NCI-H2029 treated with DMSO at 0.1 percent for 48 hours (cell line): Measurements from ENCODE around the gene GUCA2B.

Experiments
- DNase-seq: peaks from one replicate; lab custom pipeline; 2025; lab: John Stamatoyannopoulos, UW

Gene GUCA2B

GRCh38 chr1:42184616-42185015 lies 31.4 kb downstream of the GUCA2B start:
- DNase-seq = no peak

DNA sequence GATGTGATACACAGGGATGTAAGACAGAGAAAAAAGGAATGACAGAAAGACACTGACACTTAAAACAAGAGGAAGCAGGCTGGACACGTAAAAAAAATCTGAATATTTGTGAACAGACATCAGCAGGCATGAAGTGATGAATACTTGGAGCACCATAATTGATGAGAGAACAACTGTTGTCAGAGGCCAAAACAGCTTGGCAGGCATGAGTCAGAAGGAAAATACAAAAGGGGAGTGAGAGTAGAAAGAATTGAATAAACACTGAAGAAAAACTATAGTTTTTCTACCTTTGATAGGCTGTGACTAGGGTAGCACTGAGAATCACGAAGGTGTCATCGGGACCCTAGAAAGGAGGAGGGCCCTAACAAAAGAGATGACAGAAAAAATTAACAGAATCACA lies 32.9 kb downstream of the GUCA2B start:
- DNase-seq = no peak

DNA sequence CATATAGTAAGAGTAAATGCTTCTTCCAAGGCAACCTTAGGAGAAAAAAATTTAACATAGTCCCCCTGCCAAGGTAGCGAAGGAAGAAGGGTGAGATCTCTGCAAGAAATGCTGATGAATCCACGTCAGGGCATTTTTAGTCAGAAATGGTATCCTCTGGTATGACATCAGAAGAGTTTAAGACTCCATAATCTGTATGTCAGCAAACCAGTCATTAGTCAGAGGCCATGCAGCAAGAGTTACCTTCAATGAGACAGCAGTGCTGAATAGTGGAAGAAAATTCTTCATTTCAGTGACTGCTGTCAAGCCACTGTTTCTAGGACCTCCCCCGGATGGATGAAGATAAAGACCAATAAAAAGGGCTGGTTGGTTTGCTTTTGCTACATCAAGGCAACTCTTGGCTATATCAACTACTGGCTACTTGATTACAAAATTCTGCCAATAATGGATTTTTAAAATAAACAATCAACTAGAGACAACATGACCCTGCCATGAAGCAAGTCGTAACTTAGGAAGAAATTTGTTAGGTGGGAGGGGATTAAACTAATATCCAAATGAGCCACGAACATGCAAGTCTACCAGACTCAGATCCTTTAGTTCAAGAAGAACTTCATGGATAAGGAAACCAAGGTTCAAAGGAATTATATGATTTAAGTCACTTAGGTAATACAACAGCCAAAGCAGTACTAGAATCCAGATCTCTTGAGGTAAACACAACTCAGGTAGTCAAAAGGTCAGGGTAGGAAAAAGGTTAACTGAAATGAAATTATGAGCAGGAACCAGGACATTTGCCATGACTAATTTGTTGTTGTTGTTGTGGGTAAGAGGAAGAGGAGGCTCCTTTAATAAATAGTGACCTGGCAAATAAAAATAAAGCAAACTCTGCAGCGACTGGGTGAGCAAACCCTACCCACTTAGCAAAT lies 37.0 kb downstream of the GUCA2B start:
- DNase-seq = no peak

DNA sequence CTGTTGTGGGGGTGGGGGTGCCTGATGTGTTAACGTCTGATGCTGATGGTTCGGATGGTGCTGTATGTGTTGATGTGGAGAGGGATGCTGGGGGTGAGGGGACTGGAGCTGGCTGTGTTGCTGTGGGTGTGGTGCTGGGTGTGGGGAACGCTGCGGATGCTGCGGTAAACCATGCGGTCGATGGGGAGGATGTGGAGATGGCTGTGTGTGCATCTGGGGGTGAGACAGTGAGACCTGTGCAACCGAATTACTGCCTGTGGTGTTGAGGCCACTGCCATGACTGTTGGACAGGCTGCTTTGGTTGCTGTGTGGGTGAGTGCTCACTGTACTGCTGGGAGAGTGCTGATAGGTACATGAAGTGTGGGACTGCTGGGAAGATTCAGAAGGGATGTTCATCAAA lies 38.1 kb downstream of the GUCA2B start:
- no peak for DNase-seq

- DNase-seq = no peak
Measured at GRCh38 chr1:42192106-42192505, 38.9 kb downstream of the GUCA2B start.

DNA sequence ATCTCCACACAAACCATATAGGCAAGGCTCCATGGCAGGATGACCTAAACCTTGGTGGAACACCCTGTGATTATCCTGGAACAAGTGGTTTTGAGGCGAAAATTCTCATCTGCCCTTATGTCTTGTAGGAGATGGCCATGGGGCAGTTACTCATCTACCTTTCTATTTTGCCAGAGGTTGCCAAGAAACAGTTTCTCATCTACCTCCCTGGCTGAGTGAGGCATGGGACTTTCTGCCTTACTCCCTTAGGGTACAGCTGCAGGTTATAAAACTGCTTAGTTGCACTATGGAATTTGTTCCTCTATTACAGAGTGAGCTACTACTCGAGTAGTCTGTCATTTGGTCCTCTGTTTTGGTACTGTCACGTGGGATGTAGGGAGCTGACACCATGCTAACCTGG lies 42.6 kb downstream of the GUCA2B start:
- DNase-seq = no peak

- DNase-seq = no peak
Measured at GRCh38 chr1:42198251-42198650, 45.0 kb downstream of the GUCA2B start.

- DNase-seq = no peak
Measured at GRCh38 chr1:42201986-42202385, 48.8 kb downstream of the GUCA2B start.
